ENCODE measurements around the gene SLC32A1.

GRCh38 chr20:38737887-38738286 is 13.6 kb downstream of the SLC32A1 start:
- TF ChIP-seq EZH2phosphoT487 (IDR thresholded peaks at IDR 0.05; ENCODE audit: borderline replicate concordance) (no peak), CEBPB (IDR thresholded peaks at IDR 0.05; ENCODE audit: low read depth) (no peak), EGR1 (IDR thresholded peaks at IDR 0.05; ENCODE audit: low read depth) (no peak), RAD21 (IDR thresholded peaks at IDR 0.05; ENCODE audit: low read depth) (no peak), POLR2A (IDR thresholded peaks at IDR 0.05; ENCODE audit: borderline replicate concordance, extremely low read depth, insufficient read depth, insufficient read length) (no peak)
